AG04449 (cell line): ENCODE data around the gene CERCAM.
A peak's percentile ranks its signal among the peaks of the same experiment; 100 is the strongest.

Experiments used
- CTCF ChIA-PET: fragments of 350-600 bp; formaldehyde crosslinking; extraction: SDS; loops from one replicate; lab custom pipeline; 2021; ENCODE audit warnings: antibody characterized with exemption; lab: Yijun Ruan, JAX
- POLR2A ChIA-PET: fragments of 400-600, 350-600 bp; formaldehyde crosslinking; extraction: SDS; loops from one replicate; lab custom pipeline; 2020; ENCODE audit warnings: antibody characterized with exemption, inconsistent platforms; lab: Yijun Ruan, JAX
- DNase-seq: peaks from one replicate; pipeline ENCODE4 v3.0.0-alpha.2; 2010; ENCODE audit warnings: low read depth, low spot score
- H3K4me3 ChIP-seq: 2 replicates; pipeline ENCODE4 v1.5.1; 2011; ENCODE audit warnings: low read depth, mild to moderate bottlenecking, control low read depth, low read length
- CTCF ChIP-seq: IDR thresholded peaks from one replicate; pipeline ENCODE4 v1.5.1; 2011; ENCODE audit warnings: mild to moderate bottlenecking, moderate library complexity, low read length, control low read depth, inconsistent platforms; ENCODE audit not compliant: insufficient read depth; ENCODE audit errors: missing control alignments

CERCAM gene

GRCh38 chr9:128420651-128421481, at the start of gene CERCAM:
CERCAM (plus strand) TSS chr9:128420857; CDS start chr9:128420878, 21 bp downstream.
- no peak for DNase-seq
- H3K4me3 ChIP-seq = peak within 1 kb of the TSS; percentile 82

GRCh38 chr9:128371630-128372117, 49.0 kb upstream of the CERCAM start:
- peak overlapping the region; percentile 98 for H3K4me3 ChIP-seq
- CTCF ChIA-PET = interaction anchor here (0.8 to 2.9 kb wide), 8 partner anchors 10 to 76 kb away, joined by 3 to 32 read pairs (median 6); no protein-coding TSS in a partner anchor
- no peak for DNase-seq
- POLR2A ChIA-PET = interaction anchor here (0.6 to 2.8 kb wide), 9 partner anchors 8 to 179 kb away, joined by 3 to 23 read pairs (median 4); partner anchors contain the start of genes CERCAM, GOLGA2 and SWI5
- no peak for TF ChIP-seq CTCF

More at GRCh38 chr9:128420651-128421481, at the start of gene CERCAM:
- TF ChIP-seq CTCF = no peak
- CTCF ChIA-PET = interaction anchor here (0.6 to 5.4 kb wide), 27 partner anchors 9 to 150 kb away, joined by 3 to 80 read pairs (median 5); partner anchors contain the start of genes GLE1 and URM1
- POLR2A ChIA-PET = interaction anchor here (0.6 to 2.9 kb wide), 7 partner anchors 10 to 132 kb away, joined by 3 to 19 read pairs (median 7); partner anchors contain the start of genes SPTAN1 and URM1

GRCh38 chr9:128372188-128372641, 48.4 kb upstream of the CERCAM start:
- CTCF ChIA-PET = interaction anchor here (1.0 to 2.9 kb wide), 8 partner anchors 10 to 77 kb away, joined by 3 to 32 read pairs (median 4); no protein-coding TSS in a partner anchor
- peak overlapping the region; percentile 98 for H3K4me3 ChIP-seq
- POLR2A ChIA-PET = interaction anchor here (0.6 to 2.8 kb wide), 3 partner anchors 10 to 48 kb away, joined by 3 to 23 read pairs (median 19); partner anchors contain the start of gene CERCAM
- DNase-seq = no peak
- TF ChIP-seq CTCF = no peak

- ChIA-PET POLR2A (no interaction called here), CTCF (interaction anchor here (1.0 to 2.9 kb wide), 4 partner anchors 10 to 47 kb away, joined by 3 to 10 read pairs (median 4); no protein-coding TSS in a partner anchor)
- DNase-seq = no peak
- H3K4me3 ChIP-seq = peak overlapping the region; percentile 98; the same call in 1 of the 2 replicates
- TF ChIP-seq CTCF = no peak
These were observed 47.9 kb upstream of the CERCAM start for GRCh38 chr9:128372784-128373183.

- POLR2A ChIA-PET = no interaction called here
- no peak for TF ChIP-seq CTCF
- CTCF ChIA-PET = no interaction called here
- no peak for DNase-seq
- no peak overlapping the region for H3K4me3 ChIP-seq
These were observed 46.4 kb upstream of the CERCAM start for GRCh38 chr9:128374221-128374675.
